GM10266 (cell line): ENCODE data around the gene HRCT1.

Source experiments
- DNase-seq: peaks from one replicate; pipeline ENCODE4 v3.0.0; 2012; ENCODE audit errors: extremely low spot score
- TF ChIP-seq, protein P1 (sequence below): IDR thresholded peaks from 2 replicates; pipeline ENCODE4 v1.5.1; 2012; ENCODE audit warnings: mild to moderate bottlenecking, low read depth; ENCODE audit not compliant: control insufficient read depth, insufficient read depth; ENCODE audit errors: missing control alignments

The HRCT1 gene

DNA sequence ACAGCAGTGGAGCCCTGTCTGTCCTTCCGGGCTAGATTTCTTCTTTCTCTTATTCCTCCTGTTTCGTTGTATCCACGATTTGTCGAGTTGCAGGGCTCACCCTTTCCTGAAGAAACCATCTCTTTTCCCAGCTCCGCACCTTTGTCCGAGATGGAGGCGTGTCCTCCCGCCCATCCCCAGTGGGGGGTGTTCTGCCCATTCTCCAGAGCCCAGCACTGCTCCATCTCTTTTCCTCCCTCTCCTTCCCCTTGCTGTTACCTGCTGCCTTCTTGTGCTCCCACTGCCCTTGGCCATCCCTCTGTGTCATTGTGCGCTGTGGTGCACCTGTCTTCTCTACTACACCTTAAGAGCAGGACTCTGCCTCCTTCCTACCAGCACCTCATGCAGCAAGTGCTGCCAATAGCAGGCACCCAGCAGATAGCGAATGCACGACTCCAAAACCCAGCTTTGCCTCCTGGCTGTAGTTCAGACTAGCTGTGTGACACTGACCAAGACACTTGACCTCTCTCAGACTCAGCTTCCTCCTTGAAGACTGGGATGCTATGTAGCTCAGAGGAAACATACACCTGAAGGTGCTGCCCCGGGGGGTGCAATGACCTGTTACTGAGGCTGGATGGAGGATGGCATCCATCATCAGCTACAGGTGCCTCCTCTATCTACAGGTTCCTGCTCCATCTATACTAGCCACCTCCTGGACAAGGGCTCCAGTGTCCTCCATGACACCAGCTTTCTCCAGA lies 44.7 kb upstream of the HRCT1 start:
- no peak for DNase-seq
- TF ChIP-seq, protein P1, sequence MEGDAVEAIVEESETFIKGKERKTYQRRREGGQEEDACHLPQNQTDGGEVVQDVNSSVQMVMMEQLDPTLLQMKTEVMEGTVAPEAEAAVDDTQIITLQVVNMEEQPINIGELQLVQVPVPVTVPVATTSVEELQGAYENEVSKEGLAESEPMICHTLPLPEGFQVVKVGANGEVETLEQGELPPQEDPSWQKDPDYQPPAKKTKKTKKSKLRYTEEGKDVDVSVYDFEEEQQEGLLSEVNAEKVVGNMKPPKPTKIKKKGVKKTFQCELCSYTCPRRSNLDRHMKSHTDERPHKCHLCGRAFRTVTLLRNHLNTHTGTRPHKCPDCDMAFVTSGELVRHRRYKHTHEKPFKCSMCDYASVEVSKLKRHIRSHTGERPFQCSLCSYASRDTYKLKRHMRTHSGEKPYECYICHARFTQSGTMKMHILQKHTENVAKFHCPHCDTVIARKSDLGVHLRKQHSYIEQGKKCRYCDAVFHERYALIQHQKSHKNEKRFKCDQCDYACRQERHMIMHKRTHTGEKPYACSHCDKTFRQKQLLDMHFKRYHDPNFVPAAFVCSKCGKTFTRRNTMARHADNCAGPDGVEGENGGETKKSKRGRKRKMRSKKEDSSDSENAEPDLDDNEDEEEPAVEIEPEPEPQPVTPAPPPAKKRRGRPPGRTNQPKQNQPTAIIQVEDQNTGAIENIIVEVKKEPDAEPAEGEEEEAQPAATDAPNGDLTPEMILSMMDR, result no peak

DNA sequence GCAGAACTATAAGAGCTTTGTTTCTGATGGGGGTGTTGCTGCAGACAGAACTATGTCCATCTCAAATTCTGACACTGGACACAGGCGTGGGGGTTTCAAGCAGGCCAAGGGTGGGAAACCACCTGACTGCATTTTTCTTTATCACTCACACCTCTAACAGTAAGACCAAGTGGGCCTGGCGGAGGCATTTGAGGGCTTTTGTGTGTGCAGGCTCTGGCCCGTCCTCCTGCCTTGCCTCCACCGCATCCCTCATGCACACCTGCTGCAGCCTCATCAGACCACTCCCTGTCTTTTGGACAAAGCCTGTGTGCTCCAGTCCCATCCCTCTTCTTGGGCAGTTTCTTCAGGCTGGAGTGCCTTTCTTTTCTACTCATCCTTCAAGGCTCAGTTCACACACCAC lies 43.7 kb upstream of the HRCT1 start:
- DNase-seq, result no peak
- TF ChIP-seq, protein P1, result no peak

DNA sequence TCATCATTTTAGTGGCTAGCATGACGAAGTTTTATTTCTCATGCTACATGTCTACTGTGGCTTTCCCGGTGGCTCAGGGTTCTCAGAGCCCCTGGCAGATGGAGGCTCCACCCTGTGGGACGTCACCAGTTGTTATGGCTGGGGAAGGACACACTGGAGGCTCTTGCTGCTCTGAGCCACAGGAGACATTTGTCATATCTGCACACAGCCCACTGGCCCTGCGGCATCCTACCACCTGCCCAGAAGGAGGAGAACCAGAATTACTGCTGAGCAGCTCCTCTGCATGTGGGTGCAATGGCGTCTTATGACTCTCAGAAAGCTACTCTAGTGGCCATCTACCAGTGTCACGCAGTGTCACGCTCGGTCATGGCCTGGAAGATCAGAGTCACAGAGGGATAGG lies 42.4 kb upstream of the HRCT1 start:
- TF ChIP-seq, protein P1, result no peak
- no peak for DNase-seq

DNA sequence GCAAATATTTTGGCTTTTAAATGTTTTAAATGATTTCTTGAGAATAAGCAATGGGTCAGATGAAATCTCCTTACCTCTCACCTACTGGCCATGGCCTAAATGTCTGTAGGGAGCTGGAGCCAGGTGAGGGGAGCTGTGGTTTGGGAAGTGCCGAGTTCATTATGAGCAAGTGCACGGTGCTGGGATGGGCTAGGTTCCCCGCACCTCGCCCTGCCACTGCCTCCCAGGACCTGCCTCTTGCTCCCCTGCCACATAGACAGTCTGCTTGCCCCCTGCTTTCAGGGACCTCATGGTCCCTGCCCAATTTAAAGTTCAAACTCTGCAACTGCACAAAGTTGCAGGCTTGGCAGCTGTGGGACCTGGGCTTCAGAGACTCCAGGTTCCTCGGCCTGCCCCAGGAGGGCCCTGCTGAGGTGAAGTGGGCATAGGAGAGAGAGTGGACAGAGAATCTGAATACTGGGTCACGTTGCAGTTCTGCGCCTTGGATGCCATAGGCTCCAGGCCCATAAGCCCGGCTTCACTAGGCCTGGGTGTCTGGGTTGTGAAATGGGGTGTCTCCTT lies 41.2 kb upstream of the HRCT1 start:
- TF ChIP-seq, protein P1, result no peak

DNA sequence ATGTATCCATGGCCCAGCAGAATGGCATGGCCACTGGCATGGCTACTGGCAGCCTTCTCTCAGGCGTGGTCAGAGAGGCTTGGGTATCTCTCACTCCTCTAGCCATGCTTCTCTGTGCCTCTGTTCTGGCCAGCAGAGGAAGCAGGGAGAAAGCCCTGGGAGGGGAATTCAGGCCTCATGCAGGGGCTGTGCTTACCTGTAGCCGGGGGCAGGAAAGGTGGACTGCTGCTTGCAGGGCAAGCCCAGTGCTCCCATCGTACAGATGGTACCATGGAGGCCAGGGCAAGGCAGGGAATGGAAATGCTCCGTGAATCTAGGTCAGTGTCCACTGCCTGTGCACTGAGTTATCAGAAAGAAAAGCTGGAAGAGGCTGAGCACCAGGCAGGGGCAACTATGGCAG lies 38.5 kb upstream of the HRCT1 start:
- TF ChIP-seq, protein P1, result no peak
- DNase-seq, result no peak

More for the DNA sequence above, 41.2 kb upstream of the HRCT1 start:
- no peak for DNase-seq

DNA sequence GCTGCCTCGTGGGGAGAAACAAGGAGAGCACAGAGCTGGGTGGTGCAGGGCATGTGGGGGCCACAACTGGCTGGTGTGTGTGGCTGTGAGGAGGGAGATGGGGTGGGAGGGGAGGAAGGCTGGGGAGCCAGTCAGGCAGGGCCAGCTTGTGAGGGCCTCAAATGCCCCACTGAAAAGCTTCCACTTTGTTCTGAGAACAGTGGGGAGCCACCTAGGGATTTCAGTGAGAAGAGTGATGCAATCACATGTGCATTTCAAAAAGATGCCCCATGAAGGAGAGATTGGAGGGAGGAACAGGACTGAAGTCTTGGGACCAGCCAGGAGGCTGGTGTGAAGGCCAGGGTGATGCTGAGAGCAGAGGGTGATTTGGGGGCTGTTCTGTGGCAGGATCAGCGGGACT lies 37.1 kb upstream of the HRCT1 start:
- DNase-seq, result no peak
- TF ChIP-seq, protein P1, result no peak

DNA sequence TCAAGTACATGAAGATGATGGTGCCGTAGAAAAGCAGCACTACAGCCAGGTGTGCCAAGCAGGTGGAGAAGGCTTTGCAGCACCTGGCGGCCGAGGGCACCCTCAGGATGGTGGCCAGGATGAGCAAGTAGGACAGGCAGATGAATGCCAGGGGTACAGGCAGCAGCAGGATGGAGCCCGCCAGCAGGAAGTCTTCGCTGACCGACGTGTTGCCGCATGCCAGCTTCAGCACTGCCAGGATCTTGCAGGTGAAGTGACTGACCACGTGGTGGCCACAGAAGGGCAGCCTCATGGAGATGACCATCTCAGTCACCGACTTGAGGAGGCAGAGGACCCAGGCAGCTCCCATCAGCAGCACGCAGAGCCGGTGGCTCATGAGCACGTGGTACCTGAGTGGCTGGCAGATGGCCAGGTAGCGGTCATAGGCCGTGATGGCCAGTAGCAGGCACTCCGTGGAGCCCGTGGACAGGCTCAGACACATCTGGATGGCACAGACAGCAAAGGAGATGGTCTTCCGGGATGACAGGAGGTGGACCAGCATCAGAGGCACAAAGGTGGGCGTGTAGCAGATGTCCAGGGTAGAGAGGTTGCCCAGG lies 36.3 kb upstream of the HRCT1 start:
- DNase-seq, result no peak
- TF ChIP-seq, protein P1, result no peak
